GM12878 (cell line): Measurements from ENCODE around the gene CAMTA1.

Experiments used
- BCLAF1 ChIP-seq: fragments of 450-650 bp; IDR thresholded peaks from 2 replicates; pipeline ENCODE4 v1.6.1; 2017; ENCODE audit warnings: antibody characterized with exemption, mild to moderate bottlenecking, moderate library complexity
- CTCF ChIP-seq, 3 experiments: IDR thresholded peaks in 2 of 3; conservative IDR thresholded peaks in 1 of 3; 2 replicates each; pipeline ENCODE4 v1.5.1; 2011; ENCODE audit warnings: low read depth in 3 of 3, low read length in 3 of 3, mild to moderate bottlenecking in 3 of 3, control low read depth in 2 of 3, moderate library complexity in 2 of 3, inconsistent platforms in 1 of 3, mixed read lengths in 1 of 3; ENCODE audit not compliant: control insufficient read depth in 2 of 3, insufficient read depth in 1 of 3; ENCODE audit errors: extremely low read depth in 1 of 3
- HDGF ChIP-seq: fragments of 450-650 bp; IDR thresholded peaks from 2 replicates; pipeline ENCODE4 v1.6.1; 2016; ENCODE audit warnings: antibody characterized with exemption
- KAT2A ChIP-seq: conservative IDR thresholded peaks from 2 replicates; pipeline ENCODE4 v1.6.1; 2011; ENCODE audit warnings: low read depth, low read length; ENCODE audit not compliant: control insufficient read depth
- NBN ChIP-seq: fragments of 450-650 bp; IDR thresholded peaks from 2 replicates; pipeline ENCODE4 v1.6.1; 2016
- PRDM15 ChIP-seq: fragments of 450-650 bp; formaldehyde crosslinking; IDR thresholded peaks from 2 replicates; pipeline ENCODE4 v1.4.0; 2020; ENCODE audit warnings: mild to moderate bottlenecking, moderate library complexity
- SREBF2 ChIP-seq: IDR thresholded peaks from 2 replicates; pipeline ENCODE4 v1.6.1; 2012; ENCODE audit warnings: mild to moderate bottlenecking, low read length
- SUPT20H ChIP-seq: IDR thresholded peaks from 2 replicates; pipeline ENCODE4 v1.6.1; 2011; ENCODE audit warnings: low read depth, mild to moderate bottlenecking, low read length, moderate library complexity, borderline replicate concordance; ENCODE audit not compliant: control insufficient read depth
- YY1 ChIP-seq: IDR thresholded peaks from 2 replicates; pipeline ENCODE4 v1.6.1; 2011; ENCODE audit warnings: low read depth, mild to moderate bottlenecking, low read length
- ZBTB11 ChIP-seq: fragments of 450-650 bp; formaldehyde crosslinking; IDR thresholded peaks from 2 replicates; pipeline ENCODE4 v1.5.0; 2022; ENCODE audit warnings: mild to moderate bottlenecking, missing genetic modification characterization
- ZBTB40 ChIP-seq: fragments of 450-650 bp; IDR thresholded peaks from 2 replicates; pipeline ENCODE4 v1.6.1; 2016; ENCODE audit warnings: mild to moderate bottlenecking, moderate library complexity, borderline replicate concordance
- ZNF274 ChIP-seq: IDR thresholded peaks from one replicate; pipeline ENCODE4 v1.8.0; 2011; ENCODE audit not compliant: insufficient read length, insufficient read depth
- ZZZ3 ChIP-seq: IDR thresholded peaks from 2 replicates; pipeline ENCODE4 v1.6.1; 2011; ENCODE audit warnings: low read depth; ENCODE audit not compliant: control insufficient read depth, insufficient read length

- no peak for TF ChIP-seq YY1
- TF ChIP-seq ZBTB11 (CRISPR knock-in tag), result no peak
- TF ChIP-seq BCLAF1, result no peak
- TF ChIP-seq SREBF2, result no peak
- no peak for TF ChIP-seq PRDM15 (CRISPR knock-in tag)
- no peak for TF ChIP-seq ZBTB40
- TF ChIP-seq NBN, result no peak
- no peak for TF ChIP-seq KAT2A
- TF ChIP-seq HDGF, result no peak
- TF ChIP-seq SUPT20H, result no peak
- TF ChIP-seq CTCF (IDR thresholded peaks at IDR 0.05 in 2 of 3, conservative IDR thresholded peaks at IDR 0.05 in 1 of 3; ENCODE audit: control insufficient read depth in 2 of 3, extremely low read depth in 1 of 3, insufficient read depth in 1 of 3, low read depth in 3 of 3, low read length in 3 of 3), result no peak
- no peak for TF ChIP-seq ZNF274
- no peak for TF ChIP-seq ZZZ3
These were observed 138.2 kb downstream of the CAMTA1 start for GRCh38 chr1:6923416-6923815.
